GM19351 (cell line): ENCODE results near the gene SCARB1.

Source experiments
- ATAC-seq: cut with Tn5 transposase; IDR thresholded peaks from one replicate; pipeline ENCODE4 v1.9.1; 2021; ENCODE audit warnings: mild to moderate bottlenecking, moderate library complexity; ENCODE audit not compliant: unreplicated experiment

Gene SCARB1

GRCh38 chr12:124824195-124824594 is 39.5 kb downstream of the SCARB1 start:
- no peak for ATAC-seq

GRCh38 chr12:124823272-124823970 is 40.2 kb downstream of the SCARB1 start:
- ATAC-seq = no peak

DNA sequence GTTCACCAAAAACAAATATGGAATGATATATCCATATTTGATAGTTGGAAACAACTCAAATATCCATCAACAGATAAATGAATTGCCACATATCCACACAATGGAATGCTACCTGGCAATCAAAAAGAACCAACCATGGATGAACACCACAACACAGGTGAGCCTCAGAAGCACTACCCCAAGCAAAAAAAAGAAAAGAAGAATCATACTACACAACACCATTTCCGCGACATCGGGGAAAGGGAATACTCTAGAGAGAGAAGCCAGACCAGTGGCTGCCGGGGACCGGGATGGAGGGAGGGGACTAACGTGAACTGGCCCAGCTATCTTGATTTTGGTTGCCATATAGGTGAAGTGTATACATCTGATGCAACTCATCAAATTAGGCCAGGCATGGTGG is 41.4 kb downstream of the SCARB1 start:
- ATAC-seq = no peak

GRCh38 chr12:124821252-124822200 is 42.1 kb downstream of the SCARB1 start:
- no peak for ATAC-seq

DNA sequence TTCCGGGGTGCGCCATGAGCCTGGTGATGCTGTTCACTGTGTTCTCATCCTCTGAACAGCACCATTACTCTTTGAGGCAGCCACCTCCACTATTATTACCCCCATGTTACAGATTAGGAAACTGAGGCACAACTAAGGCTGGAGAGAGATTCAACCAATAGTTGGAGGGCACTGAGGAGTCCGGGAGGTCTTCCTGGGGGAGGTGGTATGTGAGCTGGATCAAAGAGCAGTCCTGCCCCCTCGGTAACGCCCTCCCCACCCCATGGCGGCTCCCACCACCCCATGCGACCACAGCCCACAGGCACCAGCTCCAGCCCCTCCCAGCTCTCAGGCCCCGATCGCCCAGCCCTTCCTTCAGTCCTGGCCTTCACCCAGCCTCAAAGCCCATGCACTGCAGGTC is 43.5 kb downstream of the SCARB1 start:
- no peak for ATAC-seq

GRCh38 chr12:124819525-124819924 is 44.1 kb downstream of the SCARB1 start:
- ATAC-seq = no peak

GRCh38 chr12:124819080-124819479 is 44.6 kb downstream of the SCARB1 start:
- ATAC-seq = no peak

DNA sequence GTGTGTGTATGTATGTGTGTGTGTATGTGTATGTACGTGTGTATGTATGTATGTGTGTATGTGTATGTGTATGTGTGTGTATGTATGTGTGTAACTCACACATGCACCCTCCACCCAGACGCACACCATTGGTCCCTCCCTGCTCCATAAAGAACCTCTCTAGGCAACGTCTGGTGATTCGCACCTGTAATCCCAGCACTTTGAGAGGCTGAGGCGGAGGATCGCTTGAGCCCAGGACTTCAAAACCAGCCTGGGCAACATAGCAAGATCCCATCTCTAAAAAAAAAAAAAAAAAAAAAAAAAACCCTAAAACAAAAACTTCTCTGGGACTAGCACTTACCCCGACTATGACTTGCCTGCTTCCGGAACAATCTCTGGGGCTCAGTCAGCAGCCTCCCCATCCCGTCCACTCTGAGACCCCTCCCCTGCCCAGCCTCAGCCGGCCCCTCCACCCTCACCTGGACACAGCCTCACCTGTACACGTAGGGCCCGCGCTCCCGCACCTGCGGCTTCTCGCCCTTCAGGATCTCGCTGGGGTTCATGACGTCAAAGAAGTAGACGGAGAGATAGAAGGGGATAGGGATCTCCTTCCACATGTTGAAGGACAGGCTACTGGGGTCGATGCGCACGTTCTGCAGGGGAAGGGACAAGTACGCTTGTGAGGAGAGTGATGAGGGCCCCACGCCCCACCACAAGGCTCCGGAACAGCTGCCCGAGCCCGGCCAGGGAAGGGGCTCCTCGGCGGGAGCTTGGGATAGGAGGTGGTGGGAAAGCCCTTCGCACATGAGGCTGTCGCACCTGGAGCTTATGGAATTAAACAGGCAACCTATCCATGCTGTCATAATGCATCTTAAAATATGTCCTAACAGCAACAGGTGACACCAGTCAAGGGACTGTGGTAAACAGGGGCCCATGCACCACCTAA is 46.3 kb downstream of the SCARB1 start:
- no peak for ATAC-seq

GRCh38 chr12:124816295-124816854 is 47.3 kb downstream of the SCARB1 start:
- ATAC-seq = no peak

- ATAC-seq = no peak
These were observed 48.7 kb downstream of the SCARB1 start for GRCh38 chr12:124814741-124815613.

DNA sequence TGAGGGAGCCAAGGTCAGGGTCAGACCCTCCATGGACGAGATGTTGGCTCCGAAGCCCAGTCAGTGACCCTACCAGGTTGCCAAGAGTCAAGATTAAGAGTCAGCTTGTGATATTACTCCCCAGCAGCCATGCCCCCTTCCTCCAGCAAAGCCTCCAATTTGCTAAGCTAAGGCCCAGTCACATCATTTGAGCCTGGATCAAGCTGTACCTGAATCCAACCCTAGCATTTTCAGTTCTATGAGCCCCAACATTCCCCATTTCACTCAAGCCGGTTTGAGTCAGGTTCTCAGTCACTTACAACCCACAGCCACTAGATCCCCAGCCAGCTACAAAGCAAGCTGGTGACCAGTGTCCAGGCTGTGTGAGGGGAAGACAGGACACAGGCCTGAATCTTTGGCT is 49.9 kb downstream of the SCARB1 start:
- ATAC-seq = no peak

- ATAC-seq = no peak
These were observed 50.7 kb downstream of the SCARB1 start for GRCh38 chr12:124812979-124813378.

DNA sequence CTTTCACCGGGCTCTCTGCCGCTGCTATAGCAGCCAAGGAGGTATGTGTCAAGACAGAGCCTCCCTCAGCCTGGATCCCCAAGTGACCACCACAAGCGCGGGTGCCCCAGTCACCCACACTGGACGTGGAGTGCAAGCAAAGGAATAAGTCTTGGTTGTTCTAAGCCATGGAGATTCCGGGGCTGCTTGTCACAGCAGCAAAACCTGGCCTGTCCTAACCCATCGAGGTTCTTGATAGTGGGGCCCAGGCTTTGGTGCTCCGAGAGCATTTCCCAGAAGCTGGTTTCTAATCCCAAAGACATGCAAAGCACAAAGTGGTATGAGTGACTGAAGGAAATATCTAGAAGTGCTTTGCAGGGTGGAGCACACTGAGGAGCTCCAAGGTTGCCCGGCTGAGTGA is 51.3 kb downstream of the SCARB1 start:
- ATAC-seq = no peak

- ATAC-seq = no peak
These were observed 52.0 kb downstream of the SCARB1 start for GRCh38 chr12:124811633-124812032.

DNA sequence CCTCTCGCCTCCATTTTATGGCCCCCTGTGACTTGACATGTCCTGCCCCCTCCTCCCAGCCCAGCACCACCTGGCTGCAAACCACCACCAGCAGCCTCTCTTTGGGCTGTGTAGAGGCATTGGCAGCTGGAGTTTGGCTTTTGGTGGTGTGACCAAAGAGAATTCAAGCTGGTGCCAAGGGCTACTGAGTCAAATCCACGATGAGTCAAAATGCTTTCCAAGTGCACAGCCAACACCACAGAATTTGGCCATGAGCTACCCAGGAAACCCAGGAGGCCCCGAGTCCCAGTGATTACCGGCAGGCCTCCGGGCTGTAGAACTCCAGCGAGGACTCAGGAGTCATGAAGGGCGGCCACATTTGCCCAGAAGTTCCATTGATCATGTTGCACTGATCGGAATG is 53.8 kb downstream of the SCARB1 start:
- no peak for ATAC-seq

DNA sequence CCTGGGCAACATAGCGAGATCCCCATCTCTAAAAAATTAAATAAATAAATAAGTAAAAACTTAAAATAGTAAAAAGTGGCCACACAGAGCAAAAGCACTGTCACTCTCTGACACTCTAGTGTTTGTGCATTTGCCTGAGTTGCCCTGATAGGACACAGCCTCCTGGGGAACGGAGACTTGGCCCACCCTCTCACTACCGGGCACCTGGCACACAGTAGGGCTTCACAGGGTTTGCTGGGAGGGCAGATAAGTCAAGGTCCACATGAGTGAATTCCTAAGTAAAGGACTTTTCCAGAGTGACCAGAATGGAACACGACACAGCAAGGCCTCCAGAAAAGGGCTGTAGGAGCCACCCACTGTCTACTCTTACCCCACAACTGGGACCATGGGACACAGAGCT is 54.3 kb downstream of the SCARB1 start:
- ATAC-seq = no peak

- ATAC-seq = no peak
These were observed 55.4 kb downstream of the SCARB1 start for GRCh38 chr12:124808272-124808671.

DNA sequence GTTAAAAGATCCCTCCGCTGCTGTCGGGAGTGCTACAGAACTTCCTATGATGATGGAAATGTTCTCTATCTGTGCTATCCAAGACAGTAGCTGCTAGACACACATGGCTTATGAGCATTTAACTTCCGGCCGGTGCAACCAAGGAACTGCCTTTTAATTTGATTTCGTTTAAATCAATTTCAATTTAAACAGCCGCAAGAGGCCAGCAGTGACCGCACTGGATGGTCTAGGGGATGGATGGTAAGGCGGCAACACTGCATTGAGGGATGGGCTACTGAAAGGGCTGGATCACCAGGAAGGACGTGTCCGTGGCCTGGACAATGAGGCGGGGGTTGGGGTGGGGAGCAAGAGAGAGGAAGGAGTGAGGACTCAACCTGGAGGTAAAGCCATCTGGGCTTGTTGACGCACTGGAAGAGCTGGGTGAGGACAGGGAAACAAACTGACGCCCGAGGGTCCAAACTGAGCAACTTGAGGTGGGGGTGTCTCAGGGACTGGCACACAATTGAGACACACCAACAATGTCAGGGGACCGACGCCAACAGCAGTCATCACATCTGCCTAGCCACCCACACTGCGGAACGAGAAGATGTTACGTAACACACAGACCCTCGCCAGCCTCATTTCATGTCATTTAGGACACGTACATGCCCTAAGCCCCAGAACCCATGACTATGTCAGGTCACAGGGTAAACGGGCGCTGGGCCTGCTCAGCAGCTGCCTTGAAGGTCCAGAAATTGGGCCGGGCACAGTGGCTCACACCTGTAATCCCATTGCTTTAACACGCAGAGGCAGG is 57.6 kb downstream of the SCARB1 start:
- ATAC-seq = no peak

GRCh38 chr12:124805050-124805449 is 58.6 kb downstream of the SCARB1 start:
- ATAC-seq = no peak
